ENCODE results near the gene B4GALT2. TPM values are rescaled to one million over a fixed set of nuclear protein-coding genes. Genes with fewer than 3 reads are reported as not detected.

The B4GALT2 gene
- total and polyA plus RNA-seq, 2 donors (not counting 3 experiments of a cell fraction or from before 2014, with no cell fraction given) = 80.0 to 103 TPM

DNA sequence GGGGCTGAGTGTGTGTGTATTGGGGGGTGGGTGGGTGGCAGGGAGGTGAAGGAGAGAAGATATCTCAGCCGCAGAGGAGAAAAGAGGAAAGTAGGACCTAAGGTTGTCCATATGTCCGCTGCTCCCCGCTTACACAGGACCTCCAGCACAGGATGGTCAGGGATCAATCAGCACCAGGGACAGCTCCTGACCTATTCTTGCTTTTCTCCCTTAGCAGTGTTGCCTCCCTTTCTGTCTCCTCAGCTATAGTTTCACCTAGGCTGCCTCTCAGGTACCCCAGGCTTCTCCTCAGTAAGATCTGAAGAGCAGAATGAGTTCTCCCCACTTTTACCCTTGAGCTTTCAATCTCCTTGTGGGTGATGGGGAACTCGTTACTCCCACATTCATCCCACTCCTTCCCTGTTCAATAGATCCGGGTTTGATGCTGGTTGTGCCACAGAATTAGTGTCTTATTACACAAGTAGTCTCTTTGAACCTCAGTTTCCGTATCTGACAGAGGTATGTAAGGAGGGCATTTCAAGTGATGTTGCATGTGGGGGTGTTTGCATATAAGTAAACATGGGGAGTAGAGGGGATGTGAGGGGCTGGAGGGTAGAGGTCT lies 10.6 kb upstream of the B4GALT2 start:
- Histone ChIP-seq H3K9ac (replicated peaks; ENCODE audit: extremely low read depth, insufficient read depth, low read length) (no peak overlapping the region), H3K79me2 (ENCODE audit: control insufficient read depth, insufficient read depth, low read length) (peaks cover 4% of the 10 kb centered on the region), H2AFZ (ENCODE audit: low read depth, low read length) (no peak overlapping the region), H3K27me3 (ENCODE audit: control insufficient read depth in 2 of 2, insufficient read depth in 2 of 2, low read length in 2 of 2) (no peaks in the 10 kb centered on the region), H3K36me3 (ENCODE audit: control insufficient read depth in 2 of 2, extremely low read depth in 1 of 2, insufficient read depth in 2 of 2, low read length in 2 of 2) (peaks cover 0 to 14% of the 10 kb centered on the region in 2 experiments), H3K27ac (ENCODE audit: insufficient read depth, low read depth, low read length) (no peak overlapping the region), H3K4me3 (replicated peaks in 1 of 3; ENCODE audit: insufficient read depth in 1 of 3, low read depth in 1 of 3, low read length in 3 of 3) (no peak overlapping the region), H3K4me1 (ENCODE audit: control insufficient read depth, extremely low read depth, insufficient read depth, low read length) (peaks cover 7% of the 10 kb centered on the region), H3K9me3 (replicated peaks; ENCODE audit: control insufficient read depth, insufficient read depth, low read length) (no peaks in the 10 kb centered on the region), H3K9me1 (replicated peaks; ENCODE audit: control insufficient read depth, extremely low read depth, insufficient read depth, low read length) (no peaks in the 10 kb centered on the region), H3K4me2 (ENCODE audit: insufficient read depth, low read length) (no peak overlapping the region), H4K20me1 (replicated peaks; ENCODE audit: control insufficient read depth, extremely low read depth, insufficient read depth, low read length) (no peaks in the 10 kb centered on the region)
- peak; percentile 65 for FAIRE-seq
- TF ChIP-seq MYC (IDR thresholded peaks at IDR 0.05; ENCODE audit: low read depth, low read length) (no peak), JUN (IDR thresholded peaks at IDR 0.05; ENCODE audit: borderline replicate concordance, insufficient read depth, insufficient read length, low read depth) (no peak), FOS (IDR thresholded peaks at IDR 0.05; ENCODE audit: borderline replicate concordance, insufficient read depth, low read length) (no peak), GATA2 (IDR thresholded peaks at IDR 0.05; ENCODE audit: insufficient read depth, insufficient read length, low read depth, low read length) (no peak), POLR2A (IDR thresholded peaks at IDR 0.05; ENCODE audit: low read depth, low read length) (no peak), POLR2AphosphoS5 (IDR thresholded peaks at IDR 0.05; ENCODE audit: insufficient read depth, low read depth, low read length) (no peak), EZH2 (IDR thresholded peaks at IDR 0.05; ENCODE audit: borderline replicate concordance, low read depth, low read length, severe bottlenecking) (no peak)
- TF ChIP-seq, protein P1, sequence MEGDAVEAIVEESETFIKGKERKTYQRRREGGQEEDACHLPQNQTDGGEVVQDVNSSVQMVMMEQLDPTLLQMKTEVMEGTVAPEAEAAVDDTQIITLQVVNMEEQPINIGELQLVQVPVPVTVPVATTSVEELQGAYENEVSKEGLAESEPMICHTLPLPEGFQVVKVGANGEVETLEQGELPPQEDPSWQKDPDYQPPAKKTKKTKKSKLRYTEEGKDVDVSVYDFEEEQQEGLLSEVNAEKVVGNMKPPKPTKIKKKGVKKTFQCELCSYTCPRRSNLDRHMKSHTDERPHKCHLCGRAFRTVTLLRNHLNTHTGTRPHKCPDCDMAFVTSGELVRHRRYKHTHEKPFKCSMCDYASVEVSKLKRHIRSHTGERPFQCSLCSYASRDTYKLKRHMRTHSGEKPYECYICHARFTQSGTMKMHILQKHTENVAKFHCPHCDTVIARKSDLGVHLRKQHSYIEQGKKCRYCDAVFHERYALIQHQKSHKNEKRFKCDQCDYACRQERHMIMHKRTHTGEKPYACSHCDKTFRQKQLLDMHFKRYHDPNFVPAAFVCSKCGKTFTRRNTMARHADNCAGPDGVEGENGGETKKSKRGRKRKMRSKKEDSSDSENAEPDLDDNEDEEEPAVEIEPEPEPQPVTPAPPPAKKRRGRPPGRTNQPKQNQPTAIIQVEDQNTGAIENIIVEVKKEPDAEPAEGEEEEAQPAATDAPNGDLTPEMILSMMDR (IDR thresholded peaks at IDR 0.05; ENCODE audit: extremely low read depth in 1 of 2, insufficient read depth in 1 of 2, low read depth in 1 of 2, low read length in 2 of 2) = no peak
- TF ChIP-seq, protein P2, sequence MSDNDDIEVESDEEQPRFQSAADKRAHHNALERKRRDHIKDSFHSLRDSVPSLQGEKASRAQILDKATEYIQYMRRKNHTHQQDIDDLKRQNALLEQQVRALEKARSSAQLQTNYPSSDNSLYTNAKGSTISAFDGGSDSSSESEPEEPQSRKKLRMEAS (IDR thresholded peaks at IDR 0.05; ENCODE audit: insufficient read depth, insufficient read length) = no peak
- ChIA-PET POLR2A (no interaction called here), CTCF (interaction anchor here (0.6 to 2.7 kb wide), 3 partner anchors 21 to 205 kb away, joined by 4 to 7 read pairs (median 5); partner anchors contain the start of gene IPO13)
- peak; percentile 24 for DNase-seq (ENCODE audit: low read depth, low spot score)
- dilution Hi-C loops (cut with MboI; ENCODE audit: extremely low pct_ligation_motif_present, low sequenced_read_pairs) = no loop called here
- intact Hi-C loops (cut with micrococcal nuclease) = loop anchor here (2.0 kb wide), 1 partner anchor 62 kb away; the partner anchor contains the start of gene SLC6A9
- no TSS peak for BruUV-seq (replicated peaks)

All from endothelial cell of umbilical vein (primary cell).